OCI-LY1 (cell line): ENCODE results near the gene GRID2.

Experiments used
- H2AFZ ChIP-seq: fragments of 200-600 bp; sonication (generic), shearing (Covaris generic); 2 replicates; pipeline ENCODE4 v1.6.0; 2014; ENCODE audit warnings: antibody characterized with exemption, mild to moderate bottlenecking, low read length
- H3F3A ChIP-seq: fragments of 200-600 bp; sonication (generic), shearing (Covaris generic); 2 replicates; pipeline ENCODE4 v1.6.0; 2014; ENCODE audit warnings: mild to moderate bottlenecking, antibody characterized with exemption, low read length, moderate library complexity; ENCODE audit not compliant: insufficient read depth
- H3K27ac ChIP-seq: fragments of 200-600 bp; sonication (generic); 2 replicates; pipeline ENCODE4 v1.5.1; 2014; ENCODE audit warnings: low read length, mixed run types, mild to moderate bottlenecking, low read depth; ENCODE audit not compliant: poor library complexity, severe bottlenecking
- H3K27me3 ChIP-seq: fragments of 200-600 bp; sonication (generic); 2 replicates; pipeline ENCODE4 v1.6.0; 2014; ENCODE audit warnings: antibody characterized with exemption, mild to moderate bottlenecking, low read length, moderate library complexity; ENCODE audit not compliant: insufficient read depth
- H3K36me3 ChIP-seq: fragments of 200-600 bp; sonication (generic); 2 replicates; pipeline ENCODE4 v1.6.1; 2014; ENCODE audit warnings: mild to moderate bottlenecking, antibody characterized with exemption, low read length, moderate library complexity, mixed read lengths; ENCODE audit not compliant: insufficient read depth
- H3K4me1 ChIP-seq: fragments of 200-600 bp; sonication (generic); 2 replicates; pipeline ENCODE4 v1.5.1; 2014; ENCODE audit warnings: mild to moderate bottlenecking, low read length, moderate library complexity; ENCODE audit not compliant: insufficient read depth, severe bottlenecking
- H3K4me2 ChIP-seq: fragments of 200-600 bp; sonication (generic), shearing (Covaris generic); 2 replicates; pipeline ENCODE4 v1.6.1; 2014; ENCODE audit warnings: low read length
- H3K4me3 ChIP-seq: fragments of 200-600 bp; sonication (generic); 2 replicates; pipeline ENCODE4 v1.5.1; 2014; ENCODE audit warnings: low read length, low read depth, mild to moderate bottlenecking, mixed read lengths; ENCODE audit not compliant: poor library complexity, severe bottlenecking
- H3K79me2 ChIP-seq: fragments of 200-600 bp; shearing (Covaris generic); 2 replicates; pipeline ENCODE4 v1.6.1; 2016; ENCODE audit warnings: mixed run types, low read length, mixed read lengths; ENCODE audit not compliant: insufficient read depth
- H3K9ac ChIP-seq: fragments of 200-600 bp; sonication (generic), shearing (Covaris generic); 2 replicates; pipeline ENCODE4 v1.6.1; 2014; ENCODE audit warnings: mild to moderate bottlenecking, low read length, mixed read lengths
- H3K9me2 ChIP-seq: fragments of 200-600 bp; sonication (generic), shearing (Covaris generic); 2 replicates; pipeline ENCODE4 v1.6.1; 2014; ENCODE audit warnings: low read depth, mild to moderate bottlenecking, low read length, mixed read lengths
- H3K9me3 ChIP-seq: fragments of 200-600 bp; shearing (Covaris generic); 2 replicates; pipeline ENCODE4 v1.6.1; 2014; ENCODE audit warnings: low read length, mixed read lengths
- H4K20me1 ChIP-seq: fragments of 200-600 bp; sonication (generic), shearing (Covaris generic); 2 replicates; pipeline ENCODE4 v1.6.0; 2016; ENCODE audit warnings: mild to moderate bottlenecking, low read length; ENCODE audit not compliant: insufficient read depth
- EZH2 ChIP-seq: fragments of 200-600 bp; sonication (generic), shearing (Covaris generic); IDR thresholded peaks from 2 replicates; pipeline ENCODE4 v1.8.0; 2017; ENCODE audit warnings: borderline replicate concordance, mixed run types, mild to moderate bottlenecking, antibody characterized with exemption, low read length, moderate library complexity, mixed read lengths
- TF ChIP-seq, protein P1 (sequence below): fragments of 200-600 bp; sonication (generic), shearing (Covaris generic); IDR thresholded peaks from 2 replicates; pipeline ENCODE4 v1.5.1; 2017; ENCODE audit warnings: mild to moderate bottlenecking, antibody characterized with exemption, low read length, moderate library complexity, mixed read lengths

Gene GRID2

DNA sequence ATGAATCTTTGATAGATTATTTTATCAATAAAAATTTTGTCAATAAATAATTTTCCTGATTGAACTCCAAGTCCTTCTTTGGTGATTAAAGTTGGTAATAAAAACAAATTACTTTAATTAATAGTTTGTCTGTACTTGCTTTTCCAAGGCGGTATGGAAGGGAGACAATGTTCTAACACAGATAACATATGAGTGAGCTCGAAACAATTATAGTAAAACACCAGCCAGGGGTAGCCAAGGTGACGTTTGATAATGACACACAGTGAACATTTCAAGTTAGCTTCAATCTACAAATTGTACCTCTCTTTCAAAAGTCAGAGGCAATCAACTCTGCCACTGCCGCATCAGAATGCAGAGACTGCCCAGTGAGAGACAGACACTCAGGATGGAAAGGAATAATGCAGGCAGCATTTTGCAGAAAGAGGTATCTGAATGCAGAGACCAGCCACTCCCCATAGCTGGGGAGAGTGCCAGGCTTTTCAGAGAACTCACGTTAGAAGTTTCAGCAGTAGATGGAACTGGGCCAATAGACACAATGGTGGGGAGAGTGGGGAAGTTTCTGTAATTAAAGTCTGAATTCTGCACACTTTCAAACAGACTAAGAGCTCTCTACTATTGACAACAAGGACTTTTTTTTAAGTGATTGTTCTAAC is 1506.7 kb downstream of the GRID2 start:
- Histone ChIP-seq H3F3A (no peaks in the 10 kb centered on the region), H2AFZ (no peak overlapping the region), H3K4me1 (no peaks in the 10 kb centered on the region), H3K27ac (no peak overlapping the region), H3K9ac (no peak overlapping the region), H3K79me2 (no peaks in the 10 kb centered on the region), H3K4me3 (no peak overlapping the region), H4K20me1 (no peaks in the 10 kb centered on the region), H3K27me3 (no peaks in the 10 kb centered on the region), H3K4me2 (no peak overlapping the region), H3K36me3 (no peaks in the 10 kb centered on the region), H3K9me2 (no peaks in the 10 kb centered on the region), H3K9me3 (no peaks in the 10 kb centered on the region)
- TF ChIP-seq EZH2: no peak
- TF ChIP-seq, protein P1, sequence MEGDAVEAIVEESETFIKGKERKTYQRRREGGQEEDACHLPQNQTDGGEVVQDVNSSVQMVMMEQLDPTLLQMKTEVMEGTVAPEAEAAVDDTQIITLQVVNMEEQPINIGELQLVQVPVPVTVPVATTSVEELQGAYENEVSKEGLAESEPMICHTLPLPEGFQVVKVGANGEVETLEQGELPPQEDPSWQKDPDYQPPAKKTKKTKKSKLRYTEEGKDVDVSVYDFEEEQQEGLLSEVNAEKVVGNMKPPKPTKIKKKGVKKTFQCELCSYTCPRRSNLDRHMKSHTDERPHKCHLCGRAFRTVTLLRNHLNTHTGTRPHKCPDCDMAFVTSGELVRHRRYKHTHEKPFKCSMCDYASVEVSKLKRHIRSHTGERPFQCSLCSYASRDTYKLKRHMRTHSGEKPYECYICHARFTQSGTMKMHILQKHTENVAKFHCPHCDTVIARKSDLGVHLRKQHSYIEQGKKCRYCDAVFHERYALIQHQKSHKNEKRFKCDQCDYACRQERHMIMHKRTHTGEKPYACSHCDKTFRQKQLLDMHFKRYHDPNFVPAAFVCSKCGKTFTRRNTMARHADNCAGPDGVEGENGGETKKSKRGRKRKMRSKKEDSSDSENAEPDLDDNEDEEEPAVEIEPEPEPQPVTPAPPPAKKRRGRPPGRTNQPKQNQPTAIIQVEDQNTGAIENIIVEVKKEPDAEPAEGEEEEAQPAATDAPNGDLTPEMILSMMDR: no peak

DNA sequence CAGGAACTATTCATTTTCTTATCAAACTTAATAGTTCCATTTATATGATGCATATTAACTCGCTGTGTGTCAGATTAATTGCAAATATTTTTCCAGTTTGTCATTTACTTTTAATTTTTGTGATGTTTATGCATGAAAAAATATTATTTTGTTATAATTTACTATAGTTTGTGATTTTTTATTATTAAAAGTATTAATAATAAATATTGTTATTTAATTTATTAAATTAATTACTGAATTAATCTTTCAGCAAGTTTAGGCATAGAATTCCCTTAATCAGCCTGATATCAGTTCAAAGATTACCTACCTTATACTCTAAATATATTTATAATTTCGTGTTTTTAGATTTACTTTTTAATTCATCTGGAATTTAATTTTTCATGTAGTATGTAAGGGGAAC is 1509.3 kb downstream of the GRID2 start:
- no peaks in the 10 kb centered on the region for H3K9me3 ChIP-seq
- H3K36me3 ChIP-seq: no peaks in the 10 kb centered on the region
- no peak overlapping the region for H2AFZ ChIP-seq
- no peak overlapping the region for H3K4me2 ChIP-seq
- H3F3A ChIP-seq: no peaks in the 10 kb centered on the region
- H3K4me3 ChIP-seq: no peak overlapping the region
- TF ChIP-seq, protein P1: no peak
- no peak for TF ChIP-seq EZH2
- no peak overlapping the region for H3K27ac ChIP-seq
- no peak overlapping the region for H3K9ac ChIP-seq
- H3K27me3 ChIP-seq: no peaks in the 10 kb centered on the region
- no peaks in the 10 kb centered on the region for H3K79me2 ChIP-seq
- no peaks in the 10 kb centered on the region for H3K9me2 ChIP-seq
- no peaks in the 10 kb centered on the region for H3K4me1 ChIP-seq
- H4K20me1 ChIP-seq: no peaks in the 10 kb centered on the region

DNA sequence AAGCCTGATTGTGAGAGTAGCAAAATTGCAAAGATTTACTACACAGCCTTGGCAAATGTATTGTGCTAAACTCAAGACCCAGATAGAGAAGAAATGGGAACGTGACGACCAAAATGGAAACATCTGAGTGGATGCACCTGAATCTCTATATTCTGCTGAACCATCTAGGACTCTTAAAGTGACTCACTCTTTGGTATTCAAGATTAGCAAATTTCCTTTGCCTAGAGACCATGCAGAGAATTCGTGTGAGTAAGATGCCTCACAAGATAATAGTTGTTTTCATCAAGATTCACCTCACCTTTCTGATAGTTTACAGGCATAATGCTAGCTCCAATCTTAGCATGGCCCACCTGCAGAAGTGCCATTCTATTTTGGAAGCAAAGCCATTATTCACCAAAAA is 1510.4 kb downstream of the GRID2 start:
- H3K9ac ChIP-seq: no peak overlapping the region
- H3K4me3 ChIP-seq: no peak overlapping the region
- H3K4me1 ChIP-seq: no peaks in the 10 kb centered on the region
- H3K4me2 ChIP-seq: no peak overlapping the region
- no peaks in the 10 kb centered on the region for H4K20me1 ChIP-seq
- H3K27me3 ChIP-seq: no peaks in the 10 kb centered on the region
- H3K36me3 ChIP-seq: no peaks in the 10 kb centered on the region
- no peaks in the 10 kb centered on the region for H3K79me2 ChIP-seq
- TF ChIP-seq, protein P1: no peak
- no peak for TF ChIP-seq EZH2
- no peaks in the 10 kb centered on the region for H3K9me3 ChIP-seq
- no peak overlapping the region for H2AFZ ChIP-seq
- H3F3A ChIP-seq: no peaks in the 10 kb centered on the region
- H3K9me2 ChIP-seq: no peaks in the 10 kb centered on the region
- H3K27ac ChIP-seq: no peak overlapping the region
